Type B pancreatic cell (in vitro differentiated cells): ENCODE results near the gene MEF2C. TPM values are rescaled to one million over a fixed set of nuclear protein-coding genes. Genes with fewer than 3 reads are reported as not detected.

Experiments
- DNase-seq: peaks from one replicate; pipeline ENCODE4 v3.0.0; 2021; ENCODE audit warnings: mixed read lengths; ENCODE audit not compliant: unreplicated experiment; ENCODE audit errors: extremely low spot score
- H3K27ac Mint-ChIP-seq: 2 replicates; pipeline ENCODE4 v1.8.0; 2021; ENCODE audit warnings: mild to moderate bottlenecking, mixed read lengths
- H3K27me3 Mint-ChIP-seq: 2 replicates; pipeline ENCODE4 v1.8.0; 2021; ENCODE audit warnings: mixed read lengths
- H3K36me3 Mint-ChIP-seq: 2 replicates; pipeline ENCODE4 v1.8.0; 2021; ENCODE audit warnings: mixed read lengths
- H3K4me1 Mint-ChIP-seq: one replicate; pipeline ENCODE4 v1.8.0; 2021; ENCODE audit warnings: mixed read lengths; ENCODE audit not compliant: unreplicated experiment
- H3K4me3 Mint-ChIP-seq: 2 replicates; pipeline ENCODE4 v1.8.0; 2021; ENCODE audit warnings: mild to moderate bottlenecking, mixed read lengths
- H3K9me3 Mint-ChIP-seq: 2 replicates; pipeline ENCODE4 v1.8.0; 2021; ENCODE audit warnings: mixed read lengths
- total RNA-seq: library from RNA; stranded (reverse); gene quantifications from 2 replicates; pipeline ENCODE4 v1.2.1, GENCODE V29; 2021; ENCODE audit warnings: low replicate concordance
- TF ChIP-seq, protein P1 (sequence below): fragments of 200-600 bp; sonication (generic); conservative IDR thresholded peaks from 2 replicates; pipeline ENCODE4 v1.5.0; 2021; ENCODE audit warnings: antibody characterized with exemption, mild to moderate bottlenecking

MEF2C gene
- total RNA-seq, 1 donor from 2014 or later = 12.0 TPM

GRCh38 chr5:88693071-88693932 lies 189.7 kb downstream of the MEF2C start:
- TF ChIP-seq, protein P1, sequence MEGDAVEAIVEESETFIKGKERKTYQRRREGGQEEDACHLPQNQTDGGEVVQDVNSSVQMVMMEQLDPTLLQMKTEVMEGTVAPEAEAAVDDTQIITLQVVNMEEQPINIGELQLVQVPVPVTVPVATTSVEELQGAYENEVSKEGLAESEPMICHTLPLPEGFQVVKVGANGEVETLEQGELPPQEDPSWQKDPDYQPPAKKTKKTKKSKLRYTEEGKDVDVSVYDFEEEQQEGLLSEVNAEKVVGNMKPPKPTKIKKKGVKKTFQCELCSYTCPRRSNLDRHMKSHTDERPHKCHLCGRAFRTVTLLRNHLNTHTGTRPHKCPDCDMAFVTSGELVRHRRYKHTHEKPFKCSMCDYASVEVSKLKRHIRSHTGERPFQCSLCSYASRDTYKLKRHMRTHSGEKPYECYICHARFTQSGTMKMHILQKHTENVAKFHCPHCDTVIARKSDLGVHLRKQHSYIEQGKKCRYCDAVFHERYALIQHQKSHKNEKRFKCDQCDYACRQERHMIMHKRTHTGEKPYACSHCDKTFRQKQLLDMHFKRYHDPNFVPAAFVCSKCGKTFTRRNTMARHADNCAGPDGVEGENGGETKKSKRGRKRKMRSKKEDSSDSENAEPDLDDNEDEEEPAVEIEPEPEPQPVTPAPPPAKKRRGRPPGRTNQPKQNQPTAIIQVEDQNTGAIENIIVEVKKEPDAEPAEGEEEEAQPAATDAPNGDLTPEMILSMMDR = no peak
- Mint-ChIP-seq H3K27me3 (peaks cover 99% of the 10 kb centered on the region), H3K9me3 (no peaks in the 10 kb centered on the region), H3K27ac (no peak overlapping the region), H3K4me3 (no peak overlapping the region), H3K36me3 (no peaks in the 10 kb centered on the region), H3K4me1 (peaks cover 11% of the 10 kb centered on the region)
- no peak for DNase-seq

- TF ChIP-seq, protein P1 = no peak
- H3K4me3 Mint-ChIP-seq = peak overlapping the region; percentile 38
- DNase-seq = no peak
- H3K9me3 Mint-ChIP-seq = no peaks in the 10 kb centered on the region
- peaks cover 99% of the 10 kb centered on the region for H3K27me3 Mint-ChIP-seq
- H3K27ac Mint-ChIP-seq = no peak overlapping the region
- H3K36me3 Mint-ChIP-seq = no peaks in the 10 kb centered on the region
- H3K4me1 Mint-ChIP-seq = peaks cover 11% of the 10 kb centered on the region
Measured at GRCh38 chr5:88691945-88692868, 190.8 kb downstream of the MEF2C start.

DNA sequence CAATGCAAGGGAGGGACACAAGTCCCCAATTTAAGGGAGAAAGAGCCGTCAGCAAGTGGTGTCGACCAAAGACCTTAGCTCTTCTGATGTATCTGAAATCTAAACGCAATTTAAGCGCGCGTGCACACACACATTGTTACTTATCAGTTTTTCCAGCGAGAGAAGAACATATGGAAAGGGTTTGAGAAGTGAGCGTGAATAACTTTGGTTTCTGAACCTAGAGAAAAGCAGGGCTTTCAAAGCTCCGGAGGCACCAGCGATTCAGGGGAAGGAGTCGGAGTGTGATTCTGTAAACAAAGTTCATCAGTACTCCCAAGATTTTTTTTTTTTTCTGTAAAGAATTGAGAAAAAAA lies 191.8 kb downstream of the MEF2C start:
- no peak for DNase-seq
- H3K4me1 Mint-ChIP-seq = peaks cover 11% of the 10 kb centered on the region
- H3K27ac Mint-ChIP-seq = peak overlapping the region; percentile 66
- H3K27me3 Mint-ChIP-seq = peaks cover 99% of the 10 kb centered on the region
- TF ChIP-seq, protein P1 = peak; percentile 46
- no peaks in the 10 kb centered on the region for H3K36me3 Mint-ChIP-seq
- H3K9me3 Mint-ChIP-seq = no peaks in the 10 kb centered on the region
- H3K4me3 Mint-ChIP-seq = peak overlapping the region; percentile 88

- Mint-ChIP-seq H3K4me1 (peaks cover 11% of the 10 kb centered on the region), H3K27ac (peak overlapping the region; percentile 66), H3K27me3 (peaks cover 99% of the 10 kb centered on the region), H3K36me3 (no peaks in the 10 kb centered on the region), H3K9me3 (no peaks in the 10 kb centered on the region), H3K4me3 (peak overlapping the region; percentile 88)
- TF ChIP-seq, protein P1 = peak; percentile 99
- DNase-seq = no peak
Measured at GRCh38 chr5:88690409-88691229, 192.4 kb downstream of the MEF2C start.

DNA sequence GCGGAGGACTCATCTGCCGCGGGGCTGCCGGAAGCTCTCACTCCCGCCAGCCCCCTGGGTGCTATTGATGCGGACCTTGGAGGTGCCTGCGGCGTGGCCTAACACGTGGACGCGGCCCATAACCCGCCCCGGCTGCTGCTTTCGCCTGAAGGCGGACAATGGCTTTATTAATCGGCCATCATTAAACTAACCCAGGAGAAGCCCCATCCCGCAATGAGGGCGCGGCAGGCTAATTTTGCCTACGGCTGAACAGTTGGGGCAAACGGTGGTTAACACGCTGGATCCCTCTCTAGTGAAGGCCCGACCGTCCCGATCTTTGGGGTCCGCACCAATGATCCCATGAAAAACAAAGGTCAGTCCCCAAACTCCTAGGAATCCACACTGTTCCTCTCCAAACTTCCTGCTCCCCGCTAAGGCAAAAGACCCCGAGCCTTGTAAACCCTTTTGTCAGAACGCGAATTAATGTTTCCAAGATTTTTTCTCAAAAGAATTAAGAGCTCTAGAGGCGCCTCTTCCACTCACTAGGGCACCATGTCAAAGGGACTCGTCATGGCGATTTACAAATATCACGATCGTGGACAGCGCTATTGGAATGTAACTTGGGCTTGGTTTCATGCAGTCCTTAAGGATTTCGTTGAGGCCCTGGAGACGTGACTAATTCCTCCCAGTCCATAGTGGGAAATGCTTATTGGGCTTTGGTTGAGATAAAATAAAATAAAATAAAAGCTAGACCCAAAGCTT lies 193.1 kb downstream of the MEF2C start:
- Mint-ChIP-seq H3K27ac (no peak overlapping the region), H3K36me3 (no peaks in the 10 kb centered on the region), H3K4me1 (peaks cover 11% of the 10 kb centered on the region), H3K27me3 (peaks cover 100% of the 10 kb centered on the region), H3K4me3 (peak overlapping the region; percentile 88), H3K9me3 (no peaks in the 10 kb centered on the region)
- no peak for DNase-seq
- TF ChIP-seq, protein P1 = no peak
